Measurements from ENCODE around the gene ACRV1. TPM values are rescaled to one million over a fixed set of nuclear protein-coding genes. Genes with fewer than 3 reads are reported as not detected.

Gene ACRV1
- total RNA-seq, 1 experiment from 2014 or later, result 0.26 TPM

DNA sequence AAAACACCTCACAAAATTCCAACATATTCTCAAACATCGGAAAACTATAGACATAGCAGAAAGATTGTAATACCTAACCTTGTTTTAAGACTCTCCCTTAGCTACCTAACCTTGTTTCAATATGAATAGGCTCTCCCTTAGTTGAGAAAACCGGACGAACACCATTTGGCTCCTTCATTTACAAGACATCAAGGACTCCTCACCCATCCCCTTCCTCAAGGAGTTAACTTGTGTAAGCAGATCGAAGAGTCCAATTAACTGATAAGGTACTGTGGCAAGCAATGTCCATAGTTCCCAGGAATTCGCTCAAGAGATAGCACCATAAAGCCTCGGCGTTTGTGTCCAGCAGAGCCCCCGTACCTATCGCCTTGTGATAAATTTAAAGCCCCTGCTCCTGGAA lies 4.6 kb upstream of the ACRV1 start:
- POLR2A ChIA-PET, result interaction anchor here (0.6 kb wide), 1 partner anchor 1006 kb away, joined by 3 read pairs; no protein-coding TSS in a partner anchor
- Histone ChIP-seq H3K36me3 (ENCODE audit: control insufficient read depth, insufficient read depth, low read length) (no peaks in the 10 kb centered on the region), H3K4me3 (ENCODE audit: low read depth in 2 of 2, low read length in 2 of 2) (no peak overlapping the region), H3K9me3 (ENCODE audit: control insufficient read depth, insufficient read depth, low read depth, low read length) (no peaks in the 10 kb centered on the region), H3K27me3 (ENCODE audit: control insufficient read depth, insufficient read depth, low read length) (no peaks in the 10 kb centered on the region), H3K4me1 (ENCODE audit: control insufficient read depth, insufficient read depth, low read length) (no peaks in the 10 kb centered on the region), H3K27ac (ENCODE audit: low read length) (no peak overlapping the region)
- CTCF ChIA-PET, result interaction anchor here (0.8 kb wide), 1 partner anchor 16 kb away, joined by 5 read pairs; no protein-coding TSS in a partner anchor
- BruUV-seq (replicated peaks), result no TSS peak
- TF ChIP-seq TCF7L2 (IDR thresholded peaks at IDR 0.05; ENCODE audit: low read depth, low read length) (no peak), SIN3A (IDR thresholded peaks at IDR 0.05; ENCODE audit: borderline replicate concordance, insufficient read depth, low read depth, low read length) (no peak), POLR2AphosphoS5 (IDR thresholded peaks at IDR 0.05; ENCODE audit: low read depth, low read length) (no peak)
- TF ChIP-seq, protein P1, sequence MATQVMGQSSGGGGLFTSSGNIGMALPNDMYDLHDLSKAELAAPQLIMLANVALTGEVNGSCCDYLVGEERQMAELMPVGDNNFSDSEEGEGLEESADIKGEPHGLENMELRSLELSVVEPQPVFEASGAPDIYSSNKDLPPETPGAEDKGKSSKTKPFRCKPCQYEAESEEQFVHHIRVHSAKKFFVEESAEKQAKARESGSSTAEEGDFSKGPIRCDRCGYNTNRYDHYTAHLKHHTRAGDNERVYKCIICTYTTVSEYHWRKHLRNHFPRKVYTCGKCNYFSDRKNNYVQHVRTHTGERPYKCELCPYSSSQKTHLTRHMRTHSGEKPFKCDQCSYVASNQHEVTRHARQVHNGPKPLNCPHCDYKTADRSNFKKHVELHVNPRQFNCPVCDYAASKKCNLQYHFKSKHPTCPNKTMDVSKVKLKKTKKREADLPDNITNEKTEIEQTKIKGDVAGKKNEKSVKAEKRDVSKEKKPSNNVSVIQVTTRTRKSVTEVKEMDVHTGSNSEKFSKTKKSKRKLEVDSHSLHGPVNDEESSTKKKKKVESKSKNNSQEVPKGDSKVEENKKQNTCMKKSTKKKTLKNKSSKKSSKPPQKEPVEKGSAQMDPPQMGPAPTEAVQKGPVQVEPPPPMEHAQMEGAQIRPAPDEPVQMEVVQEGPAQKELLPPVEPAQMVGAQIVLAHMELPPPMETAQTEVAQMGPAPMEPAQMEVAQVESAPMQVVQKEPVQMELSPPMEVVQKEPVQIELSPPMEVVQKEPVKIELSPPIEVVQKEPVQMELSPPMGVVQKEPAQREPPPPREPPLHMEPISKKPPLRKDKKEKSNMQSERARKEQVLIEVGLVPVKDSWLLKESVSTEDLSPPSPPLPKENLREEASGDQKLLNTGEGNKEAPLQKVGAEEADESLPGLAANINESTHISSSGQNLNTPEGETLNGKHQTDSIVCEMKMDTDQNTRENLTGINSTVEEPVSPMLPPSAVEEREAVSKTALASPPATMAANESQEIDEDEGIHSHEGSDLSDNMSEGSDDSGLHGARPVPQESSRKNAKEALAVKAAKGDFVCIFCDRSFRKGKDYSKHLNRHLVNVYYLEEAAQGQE (IDR thresholded peaks at IDR 0.05; ENCODE audit: insufficient read depth in 1 of 2, low read depth in 2 of 2, low read length in 1 of 2), result no peak
- TF ChIP-seq, protein P2, sequence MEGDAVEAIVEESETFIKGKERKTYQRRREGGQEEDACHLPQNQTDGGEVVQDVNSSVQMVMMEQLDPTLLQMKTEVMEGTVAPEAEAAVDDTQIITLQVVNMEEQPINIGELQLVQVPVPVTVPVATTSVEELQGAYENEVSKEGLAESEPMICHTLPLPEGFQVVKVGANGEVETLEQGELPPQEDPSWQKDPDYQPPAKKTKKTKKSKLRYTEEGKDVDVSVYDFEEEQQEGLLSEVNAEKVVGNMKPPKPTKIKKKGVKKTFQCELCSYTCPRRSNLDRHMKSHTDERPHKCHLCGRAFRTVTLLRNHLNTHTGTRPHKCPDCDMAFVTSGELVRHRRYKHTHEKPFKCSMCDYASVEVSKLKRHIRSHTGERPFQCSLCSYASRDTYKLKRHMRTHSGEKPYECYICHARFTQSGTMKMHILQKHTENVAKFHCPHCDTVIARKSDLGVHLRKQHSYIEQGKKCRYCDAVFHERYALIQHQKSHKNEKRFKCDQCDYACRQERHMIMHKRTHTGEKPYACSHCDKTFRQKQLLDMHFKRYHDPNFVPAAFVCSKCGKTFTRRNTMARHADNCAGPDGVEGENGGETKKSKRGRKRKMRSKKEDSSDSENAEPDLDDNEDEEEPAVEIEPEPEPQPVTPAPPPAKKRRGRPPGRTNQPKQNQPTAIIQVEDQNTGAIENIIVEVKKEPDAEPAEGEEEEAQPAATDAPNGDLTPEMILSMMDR (IDR thresholded peaks at IDR 0.05), result no peak
- intact Hi-C loops (cut with micrococcal nuclease; ENCODE audit: unreplicated experiment), result no loop called here
- DNase-seq (ENCODE audit: low read depth, low spot score) (no peak), ATAC-seq (no peak)
- in situ Hi-C loops (cut with HindIII; ENCODE audit: low pct_unique_long_range_greater_than_20kb, low sequenced_read_pairs), result no loop called here

DNA sequence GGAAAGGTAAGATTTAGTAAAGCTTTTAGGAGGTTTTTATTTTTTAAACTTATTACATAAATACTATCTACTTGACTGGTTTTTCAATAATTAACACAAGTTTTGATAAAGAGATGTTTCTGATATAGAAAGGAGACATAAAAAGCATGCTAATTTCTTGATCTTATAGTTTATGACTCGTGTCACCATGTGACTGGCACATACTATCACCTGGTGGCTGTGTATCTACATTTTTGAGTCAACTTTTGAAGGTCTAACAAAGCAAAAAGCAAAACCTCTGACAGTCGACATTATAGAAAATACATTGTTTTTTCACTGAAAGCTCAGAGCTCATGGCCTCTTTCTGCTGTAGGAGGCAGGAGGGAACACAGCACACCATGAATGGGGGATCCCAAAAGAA lies 810 bp downstream of the ACRV1 start:
- no TSS peak for BruUV-seq (replicated peaks)
- H3K9me3 ChIP-seq (ENCODE audit: control insufficient read depth, insufficient read depth, low read depth, low read length), result no peaks in the 10 kb centered on the region
- ATAC-seq (no peak), DNase-seq (ENCODE audit: low read depth, low spot score) (no peak)
- in situ Hi-C loops (cut with HindIII; ENCODE audit: low pct_unique_long_range_greater_than_20kb, low sequenced_read_pairs), result no loop called here
- H3K4me3 ChIP-seq (ENCODE audit: low read depth in 2 of 2, low read length in 2 of 2), result no peak overlapping the region
- no peaks in the 10 kb centered on the region for H3K36me3 ChIP-seq (ENCODE audit: control insufficient read depth, insufficient read depth, low read length)
- no peaks in the 10 kb centered on the region for H3K27me3 ChIP-seq (ENCODE audit: control insufficient read depth, insufficient read depth, low read length)
- no peak overlapping the region for H3K27ac ChIP-seq (ENCODE audit: low read length)
- TF ChIP-seq TCF7L2 (IDR thresholded peaks at IDR 0.05; ENCODE audit: low read depth, low read length) (no peak), POLR2AphosphoS5 (IDR thresholded peaks at IDR 0.05; ENCODE audit: low read depth, low read length) (no peak)
- TF ChIP-seq, protein P2 (IDR thresholded peaks at IDR 0.05), result no peak
- intact Hi-C loops (cut with micrococcal nuclease; ENCODE audit: unreplicated experiment), result no loop called here
- no peaks in the 10 kb centered on the region for H3K4me1 ChIP-seq (ENCODE audit: control insufficient read depth, insufficient read depth, low read length)
- CTCF ChIA-PET, result no interaction called here
- POLR2A ChIA-PET, result interaction anchor here (0.5 kb wide), 1 partner anchor 207 kb away, joined by 4 read pairs; no protein-coding TSS in a partner anchor
